ENCODE data around the gene RBM10. TPM values are rescaled to one million over a fixed set of nuclear protein-coding genes. Genes with fewer than 3 reads are reported as not detected.

The RBM10 gene
- total and polyA plus RNA-seq, 9 of the 15 experiments (the other 6 are each of a cell fraction or from before 2014, with no cell fraction given): 1.1 to 61.7 (median 31.5) TPM

GRCh38 chrX:47180346-47180745, 35.3 kb downstream of the RBM10 start:
- BruUV-seq (replicated peaks): no TSS peak
- Histone ChIP-seq H3K9me3 (replicated peaks; ENCODE audit: control insufficient read depth, insufficient read depth, low read depth, low read length) (no peaks in the 10 kb centered on the region), H3K79me2 (ENCODE audit: control insufficient read depth, insufficient read depth, low read length) (no peaks in the 10 kb centered on the region), H3K4me1 (replicated peaks in 1 of 2; ENCODE audit: control insufficient read depth in 2 of 2, insufficient read depth in 2 of 2, low read length in 2 of 2) (no peaks in the 10 kb centered on the region), H3K27me3 (ENCODE audit: control insufficient read depth in 2 of 2, insufficient read depth in 2 of 2, low read length in 2 of 2) (no peaks in the 10 kb centered on the region), H3K27ac (ENCODE audit: extremely low read depth, low read depth, low read length) (no peak overlapping the region), H2AFZ (ENCODE audit: low read depth, low read length) (no peak overlapping the region), H3K9ac (ENCODE audit: insufficient read depth in 1 of 2, low read depth in 2 of 2, low read length in 2 of 2) (no peak overlapping the region), H3K4me2 (ENCODE audit: insufficient read depth, low read length) (no peak overlapping the region), H3K4me3 (no peak overlapping the region), H4K20me1 (replicated peaks; ENCODE audit: control insufficient read depth, insufficient read depth, low read length) (peaks cover 4% of the 10 kb centered on the region; the same call in 1 of the 2 replicates), H3K9me1 (ENCODE audit: control insufficient read depth, insufficient read depth, low read length) (no peaks in the 10 kb centered on the region), H3K36me3 (ENCODE audit: control insufficient read depth, insufficient read depth, low read length) (peaks cover 80% of the 10 kb centered on the region; the same call in 2 of the 3 replicates)
- ChIA-PET CTCF (ENCODE audit: low intra/inter-chr PET ratio) (no interaction called here), POLR2A (interaction anchor here (0.9 kb wide), 1 partner anchor 8 kb away, joined by 3 read pairs; no protein-coding TSS in a partner anchor)
- ATAC-seq: no peak
- in situ Hi-C loops (cut with MboI): no loop called here
- no peak for DNase-seq (ENCODE audit: extremely low read depth in 1 of 4, low spot score in 3 of 4)
- 97% methylated on average over 7 of the region's 8 CpGs for WGBS (ENCODE audit: insufficient coverage, low coverage, missing lambda C conversion rate)
- FAIRE-seq: no peak
- intact Hi-C loops (cut with micrococcal nuclease): no loop called here
- TF ChIP-seq HNRNPUL1 (IDR thresholded peaks at IDR 0.05; ENCODE audit: low read length) (no peak), TOE1 (IDR thresholded peaks at IDR 0.05; ENCODE audit: borderline replicate concordance) (no peak), TOE1 (CRISPR knock-in tag; IDR thresholded peaks at IDR 0.05; ENCODE audit: borderline replicate concordance, low read depth) (no peak), DEAF1 (CRISPR knock-in tag; IDR thresholded peaks at IDR 0.05) (no peak), NUFIP1 (IDR thresholded peaks at IDR 0.05; ENCODE audit: partially characterized antibody) (no peak), ZNF174 (CRISPR knock-in tag; IDR thresholded peaks at IDR 0.05) (no peak), NCOR1 (IDR thresholded peaks at IDR 0.05) (no peak), CTCFL (IDR thresholded peaks at IDR 0.05; ENCODE audit: borderline replicate concordance, insufficient read depth, low read depth, low read length, poor library complexity, severe bottlenecking) (no peak), RBBP5 (IDR thresholded peaks at IDR 0.05; ENCODE audit: borderline replicate concordance, insufficient read depth, low read length, poor library complexity, severe bottlenecking) (no peak), EP400 (IDR thresholded peaks at IDR 0.05) (no peak), SNIP1 (IDR thresholded peaks at IDR 0.05; ENCODE audit: low read depth) (no peak), NCOA4 (IDR thresholded peaks at IDR 0.05; ENCODE audit: partially characterized antibody) (no peak), ATF6 (CRISPR knock-in tag; IDR thresholded peaks at IDR 0.05) (no peak), HMGN3 (IDR thresholded peaks at IDR 0.05; ENCODE audit: borderline replicate concordance, extremely low read depth, insufficient read length, low read depth, low read length) (no peak), ZNF311 (CRISPR knock-in tag; IDR thresholded peaks at IDR 0.05) (no peak), POU5F1 (IDR thresholded peaks at IDR 0.05; ENCODE audit: borderline replicate concordance, low read depth, low read length, partially characterized antibody) (no peak)
